SJCRH30 (cell line): ENCODE data around the gene PCDHGC3. TPM values are rescaled to one million over a fixed set of nuclear protein-coding genes. Genes with fewer than 3 reads are reported as not detected.

Experiments used
- DNase-seq, 2 experiments: peaks; one replicate each; pipeline ENCODE4 v3.0.0-alpha.2; 2015 to 2020
- H3K27ac ChIP-seq: fragments of 250-450 bp; sonication (Bioruptor Pico); 2 replicates; pipeline ENCODE4 v1.5.1; 2020; ENCODE audit warnings: mild to moderate bottlenecking, moderate library complexity
- H3K27me3 ChIP-seq: fragments of 250-450 bp; sonication (Bioruptor Pico); 2 replicates; pipeline ENCODE4 v1.5.1; 2020; ENCODE audit warnings: mild to moderate bottlenecking, moderate library complexity
- H3K36me3 ChIP-seq: fragments of 250-450 bp; sonication (Bioruptor Pico); 2 replicates; pipeline ENCODE4 v1.5.1; 2020; ENCODE audit warnings: mild to moderate bottlenecking, moderate library complexity
- H3K4me1 ChIP-seq: fragments of 250-450 bp; sonication (Bioruptor Pico); 2 replicates; pipeline ENCODE4 v1.5.1; 2020; ENCODE audit warnings: mild to moderate bottlenecking, moderate library complexity
- H3K4me3 ChIP-seq: fragments of 250-450 bp; sonication (Bioruptor Pico); 2 replicates; pipeline ENCODE4 v1.5.1; 2020; ENCODE audit warnings: mild to moderate bottlenecking, moderate library complexity
- H3K9me3 ChIP-seq: fragments of 250-450 bp; sonication (Bioruptor Pico); replicated peaks from 2 replicates; pipeline ENCODE4 v1.5.1; 2020; ENCODE audit warnings: mild to moderate bottlenecking, moderate library complexity
- total RNA-seq: library from RNA; depleted of rRNA; stranded (reverse); fragments of >200 nt; shearing (Covaris generic); gene quantifications from 2 replicates; pipeline ENCODE4 v1.2.3, GENCODE V29; 2014; rRNA removed

PCDHGC3 gene
- total RNA-seq, 1 experiment from 2014 or later = 105 TPM

GRCh38 chr5:141517880-141518617 is 42.3 kb downstream of the PCDHGC3 start:
- Histone ChIP-seq H3K4me3 (no peak overlapping the region), H3K4me1 (peaks cover 82% of the 10 kb centered on the region), H3K9me3 (no peaks in the 10 kb centered on the region), H3K27ac (peak overlapping the region; percentile 89), H3K27me3 (no peaks in the 10 kb centered on the region), H3K36me3 (peaks cover 26% of the 10 kb centered on the region)
- DNase-seq = peak; percentile 89 to 93

GRCh38 chr5:141518618-141519015 is 42.9 kb downstream of the PCDHGC3 start:
- Histone ChIP-seq H3K4me1 (peaks cover 88% of the 10 kb centered on the region), H3K4me3 (no peak overlapping the region), H3K9me3 (no peaks in the 10 kb centered on the region), H3K27ac (peak overlapping the region; percentile 89), H3K36me3 (peaks cover 32% of the 10 kb centered on the region), H3K27me3 (no peaks in the 10 kb centered on the region)
- DNase-seq = peak in 1 of 2 experiments; percentile 45

- no peak for DNase-seq
- Histone ChIP-seq H3K4me3 (no peak overlapping the region), H3K4me1 (peaks cover 92% of the 10 kb centered on the region), H3K27ac (peak overlapping the region; percentile 89), H3K9me3 (no peaks in the 10 kb centered on the region), H3K27me3 (no peaks in the 10 kb centered on the region), H3K36me3 (peaks cover 38% of the 10 kb centered on the region)
Measured at GRCh38 chr5:141519605-141520565, 44.1 kb downstream of the PCDHGC3 start.

- Histone ChIP-seq H3K27me3 (no peaks in the 10 kb centered on the region), H3K36me3 (peaks cover 41% of the 10 kb centered on the region), H3K4me1 (peaks cover 81% of the 10 kb centered on the region), H3K27ac (peak overlapping the region; percentile 89), H3K9me3 (no peaks in the 10 kb centered on the region), H3K4me3 (no peak overlapping the region)
- DNase-seq = peak; percentile 93 to 99
Measured at GRCh38 chr5:141521244-141521781, 45.5 kb downstream of the PCDHGC3 start.

- Histone ChIP-seq H3K9me3 (no peaks in the 10 kb centered on the region), H3K27me3 (no peaks in the 10 kb centered on the region), H3K27ac (peak overlapping the region; percentile 89), H3K36me3 (peaks cover 35% of the 10 kb centered on the region), H3K4me3 (no peak overlapping the region), H3K4me1 (peaks cover 71% of the 10 kb centered on the region)
- DNase-seq = no peak
Measured at GRCh38 chr5:141522301-141522700, 46.5 kb downstream of the PCDHGC3 start.

- Histone ChIP-seq H3K4me1 (peaks cover 54% of the 10 kb centered on the region), H3K27me3 (no peaks in the 10 kb centered on the region), H3K9me3 (no peaks in the 10 kb centered on the region), H3K36me3 (peaks cover 36% of the 10 kb centered on the region), H3K4me3 (no peak overlapping the region), H3K27ac (peak overlapping the region; percentile 3; the same call in 1 of the 2 replicates)
- DNase-seq = no peak
Measured at GRCh38 chr5:141523991-141524390, 48.2 kb downstream of the PCDHGC3 start.

- H3K27ac ChIP-seq = peak overlapping the region; percentile 3; the same call in 1 of the 2 replicates
- DNase-seq = peak; percentile 92 to 99
- H3K9me3 ChIP-seq = no peaks in the 10 kb centered on the region
- peaks cover 45% of the 10 kb centered on the region for H3K4me1 ChIP-seq
- no peak overlapping the region for H3K4me3 ChIP-seq
- H3K36me3 ChIP-seq = peaks cover 29% of the 10 kb centered on the region
- H3K27me3 ChIP-seq = no peaks in the 10 kb centered on the region
Measured at GRCh38 chr5:141524604-141525597, 49.1 kb downstream of the PCDHGC3 start.

GRCh38 chr5:141525653-141526052 is 49.9 kb downstream of the PCDHGC3 start:
- H3K36me3 ChIP-seq = peaks cover 26% of the 10 kb centered on the region
- H3K4me3 ChIP-seq = no peak overlapping the region
- H3K27ac ChIP-seq = no peak overlapping the region
- H3K27me3 ChIP-seq = no peaks in the 10 kb centered on the region
- no peaks in the 10 kb centered on the region for H3K9me3 ChIP-seq
- no peak for DNase-seq
- H3K4me1 ChIP-seq = peaks cover 38% of the 10 kb centered on the region

GRCh38 chr5:141527426-141527825 is 51.7 kb downstream of the PCDHGC3 start:
- DNase-seq = no peak
- no peak overlapping the region for H3K27ac ChIP-seq
- H3K4me3 ChIP-seq = no peak overlapping the region
- peaks cover 25% of the 10 kb centered on the region for H3K4me1 ChIP-seq
- no peaks in the 10 kb centered on the region for H3K9me3 ChIP-seq
- H3K27me3 ChIP-seq = no peaks in the 10 kb centered on the region
- H3K36me3 ChIP-seq = peaks cover 26% of the 10 kb centered on the region

Other genes with a start within 250 kb of the PCDHGC3 start
- gene PCDHB15, start 230.6 kb upstream of the PCDHGC3 start, total RNA-seq = 0.86 and 0.91 TPM in 2 replicates
- 0.08 TPM in 1 of 2 replicates, not detected in the other for gene SLC25A2, start 171.9 kb upstream of the PCDHGC3 start, total RNA-seq
- gene TAF7, start 155.2 kb upstream of the PCDHGC3 start, total RNA-seq = 115 and 130 TPM in 2 replicates
- gene PCDHGA1, start 145.5 kb upstream of the PCDHGC3 start, total RNA-seq = 3.5 and 3.6 TPM in 2 replicates
- 0.71 and 1.0 TPM in 2 replicates for gene PCDHGA2, start 137.2 kb upstream of the PCDHGC3 start, total RNA-seq
- gene PCDHGA3, start 132.1 kb upstream of the PCDHGC3 start, total RNA-seq = 0.56 and 0.67 TPM in 2 replicates
- gene PCDHGB1, start 125.9 kb upstream of the PCDHGC3 start, total RNA-seq = 21.1 and 23.4 TPM in 2 replicates
- gene PCDHGA4, start 120.9 kb upstream of the PCDHGC3 start, total RNA-seq = 12.9 and 14.7 TPM in 2 replicates
- gene PCDHGB2, start 116.0 kb upstream of the PCDHGC3 start, total RNA-seq = 8.9 and 9.8 TPM in 2 replicates
- 4.7 and 6.9 TPM in 2 replicates for gene PCDHGA5, start 111.8 kb upstream of the PCDHGC3 start, total RNA-seq
- gene PCDHGB3, start 105.7 kb upstream of the PCDHGC3 start, total RNA-seq = 5.2 and 7.4 TPM in 2 replicates
- 4.9 and 5.8 TPM in 2 replicates for gene PCDHGA6, start 102.1 kb upstream of the PCDHGC3 start, total RNA-seq
- gene PCDHGA7, start 93.2 kb upstream of the PCDHGC3 start, total RNA-seq = 3.6 and 4.7 TPM in 2 replicates
- gene PCDHGB4, start 88.3 kb upstream of the PCDHGC3 start, total RNA-seq = 1.7 and 3.1 TPM in 2 replicates
- 3.3 and 3.4 TPM in 2 replicates for gene PCDHGA8, start 83.3 kb upstream of the PCDHGC3 start, total RNA-seq
- gene PCDHGB5, start 78.0 kb upstream of the PCDHGC3 start, total RNA-seq = 1.6 and 2.2 TPM in 2 replicates
- gene PCDHGA9, start 73.2 kb upstream of the PCDHGC3 start, total RNA-seq = 1.8 and 2.3 TPM in 2 replicates
- gene PCDHGB6, start 67.9 kb upstream of the PCDHGC3 start, total RNA-seq = 1.4 and 2.6 TPM in 2 replicates
- gene PCDHGA10, start 63.0 kb upstream of the PCDHGC3 start, total RNA-seq = 1.3 and 1.6 TPM in 2 replicates
- gene PCDHGB7, start 58.3 kb upstream of the PCDHGC3 start, total RNA-seq = 0.91 and 1.8 TPM in 2 replicates
- 1.3 and 1.4 TPM in 2 replicates for gene PCDHGA11, start 54.9 kb upstream of the PCDHGC3 start, total RNA-seq
- 1.2 and 1.4 TPM in 2 replicates for gene PCDHGA12, start 45.5 kb upstream of the PCDHGC3 start, total RNA-seq
- 3.4 and 3.6 TPM in 2 replicates for gene PCDHGC4, start 9.1 kb downstream of the PCDHGC3 start, total RNA-seq
- 1.3 and 2.8 TPM in 2 replicates for gene PCDHGC5, start 13.1 kb downstream of the PCDHGC3 start, total RNA-seq
- gene DIAPH1, start 143.0 kb downstream of the PCDHGC3 start, total RNA-seq = 54.4 and 56.2 TPM in 2 replicates
- gene HDAC3, start 160.9 kb downstream of the PCDHGC3 start, total RNA-seq = 102 and 110 TPM in 2 replicates
- gene RELL2, start 161.0 kb downstream of the PCDHGC3 start, total RNA-seq = 1.7 and 2.1 TPM in 2 replicates
- gene FCHSD1, start 175.5 kb downstream of the PCDHGC3 start, total RNA-seq = 2.0 and 2.1 TPM in 2 replicates
- gene ARAP3, start 206.3 kb downstream of the PCDHGC3 start, total RNA-seq = 5.8 and 6.2 TPM in 2 replicates